Adrenal gland (tissue), 5 donors: ENCODE results near the gene ATP4B.

Experiments used
- POLR2A ChIP-seq, 2 donors: fragments of 450-650 bp; IDR thresholded peaks; one replicate each; pipeline ENCODE4 v1.6.1; 2017; ENCODE audit warnings: antibody characterized with exemption in 2 of 2, mild to moderate bottlenecking in 2 of 2, moderate library complexity in 1 of 2
- TF ChIP-seq, protein P1 (sequence below), 6 experiments: fragments of 450-650 bp in 4 of 6; fragments of 200-600 bp in 2 of 6; sonication (generic) in 1 of 6; IDR thresholded peaks; 1 replicate in 5 of 6; 2 replicates in 1 of 6; pipeline versions ENCODE4 v1.5.1 to v1.8.0; 2016 to 2021; ENCODE audit warnings: antibody characterized with exemption in 6 of 6, mild to moderate bottlenecking in 2 of 6, moderate library complexity in 1 of 6
- donor health status: DM: no; HTN: no; CAD: no.

DNA sequence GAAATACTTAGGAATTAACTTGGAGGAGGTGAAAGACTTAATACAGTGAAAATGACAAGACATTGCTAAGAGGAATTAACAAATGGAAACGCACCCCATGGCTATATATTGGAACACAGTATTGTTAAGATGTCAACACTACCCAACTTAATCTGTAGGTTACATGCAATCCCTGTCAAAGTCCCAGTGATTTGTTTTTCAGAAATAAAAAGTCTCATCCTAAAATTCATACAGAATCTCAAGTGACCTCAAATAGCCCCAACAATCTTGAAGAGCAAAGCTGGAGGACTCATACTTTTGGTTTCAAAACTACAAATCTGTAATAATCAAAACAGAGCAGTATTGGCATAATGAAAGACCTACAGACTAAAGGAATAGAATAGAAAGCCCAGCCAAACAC lies 13.2 kb downstream of the ATP4B start:
- TF ChIP-seq, protein P1, sequence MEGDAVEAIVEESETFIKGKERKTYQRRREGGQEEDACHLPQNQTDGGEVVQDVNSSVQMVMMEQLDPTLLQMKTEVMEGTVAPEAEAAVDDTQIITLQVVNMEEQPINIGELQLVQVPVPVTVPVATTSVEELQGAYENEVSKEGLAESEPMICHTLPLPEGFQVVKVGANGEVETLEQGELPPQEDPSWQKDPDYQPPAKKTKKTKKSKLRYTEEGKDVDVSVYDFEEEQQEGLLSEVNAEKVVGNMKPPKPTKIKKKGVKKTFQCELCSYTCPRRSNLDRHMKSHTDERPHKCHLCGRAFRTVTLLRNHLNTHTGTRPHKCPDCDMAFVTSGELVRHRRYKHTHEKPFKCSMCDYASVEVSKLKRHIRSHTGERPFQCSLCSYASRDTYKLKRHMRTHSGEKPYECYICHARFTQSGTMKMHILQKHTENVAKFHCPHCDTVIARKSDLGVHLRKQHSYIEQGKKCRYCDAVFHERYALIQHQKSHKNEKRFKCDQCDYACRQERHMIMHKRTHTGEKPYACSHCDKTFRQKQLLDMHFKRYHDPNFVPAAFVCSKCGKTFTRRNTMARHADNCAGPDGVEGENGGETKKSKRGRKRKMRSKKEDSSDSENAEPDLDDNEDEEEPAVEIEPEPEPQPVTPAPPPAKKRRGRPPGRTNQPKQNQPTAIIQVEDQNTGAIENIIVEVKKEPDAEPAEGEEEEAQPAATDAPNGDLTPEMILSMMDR (IDR thresholded peaks at IDR 0.05), result no peak
- TF ChIP-seq POLR2A (IDR thresholded peaks at IDR 0.05), result no peak
